NOMO-1 treated with dmso at 0.1 percent for 144 hours (cell line): Measurements from ENCODE around the gene PRIMPOL.
"Not testable (repeated sequence)": the region's sequence is repeated elsewhere in the genome, so short reads cannot be mapped to it uniquely, and the experiment has no call there.

ENCODE experiments used
- DNase-seq: peaks from one replicate; lab custom pipeline; 2025; ENCODE audit not compliant: unreplicated experiment; lab: John Stamatoyannopoulos, UW

PRIMPOL gene

DNA sequence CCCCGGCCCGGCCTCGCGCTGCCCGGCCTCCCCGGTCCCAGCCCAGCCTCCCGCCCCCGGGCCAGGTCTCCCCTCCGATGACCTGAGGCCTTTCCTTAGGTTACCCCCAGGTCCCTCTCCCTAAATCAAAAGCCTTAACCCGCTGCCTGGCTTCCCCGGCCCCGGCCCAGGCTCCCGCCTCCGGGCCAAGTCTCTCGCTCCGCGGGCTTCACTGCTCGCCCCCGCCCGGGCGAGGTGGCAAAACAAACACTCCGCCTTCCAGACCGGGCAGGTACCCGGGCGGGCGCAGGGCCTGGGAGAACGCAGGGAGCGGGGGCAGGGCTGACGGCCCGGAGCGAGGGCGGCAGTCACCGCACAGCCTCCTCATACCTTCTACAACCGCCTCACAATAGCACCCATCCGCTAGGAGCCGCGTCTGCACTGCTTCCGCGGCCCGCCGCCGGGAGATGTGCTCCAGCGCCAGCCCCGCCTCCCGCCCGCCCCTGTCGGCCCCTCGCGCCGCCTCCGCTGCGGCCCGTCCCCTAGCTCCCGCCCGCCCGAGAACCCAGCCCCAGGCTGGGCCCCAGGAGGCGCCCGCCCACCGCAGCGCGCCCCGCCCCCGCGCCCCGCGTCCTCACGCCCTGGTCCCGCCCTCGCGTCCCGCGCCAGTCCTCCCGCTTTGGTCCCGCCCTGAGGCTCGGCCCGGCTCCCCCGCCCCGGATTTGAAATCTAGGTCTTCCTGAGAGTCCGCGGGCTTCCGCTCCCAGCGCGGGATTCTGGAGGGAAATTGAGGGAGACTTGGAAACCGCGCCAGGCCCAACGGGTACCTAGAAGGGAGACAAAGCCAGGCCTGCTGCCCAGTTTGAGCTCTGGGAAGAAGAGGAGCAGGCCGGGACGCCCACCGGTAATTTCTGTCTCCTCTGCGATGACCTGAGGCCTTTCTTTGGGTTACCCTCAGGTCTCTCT, at the start of gene PRIMPOL, which contains the start of gene CASP3:
Gene PRIMPOL (plus strand): TSS at position 713 of the 945 bp plus-strand sequence. CDS start 7,403 bp downstream, outside the sequence.
Gene CASP3 (minus strand): TSS at position 422 of the 945 bp plus-strand sequence. CDS start 10,994 bp downstream, outside the sequence.
- peak; percentile 97 for DNase-seq

- not testable (repeated sequence) for DNase-seq
Measured at GRCh38 chr4:184600982-184601381, 48.6 kb upstream of the PRIMPOL start.

DNA sequence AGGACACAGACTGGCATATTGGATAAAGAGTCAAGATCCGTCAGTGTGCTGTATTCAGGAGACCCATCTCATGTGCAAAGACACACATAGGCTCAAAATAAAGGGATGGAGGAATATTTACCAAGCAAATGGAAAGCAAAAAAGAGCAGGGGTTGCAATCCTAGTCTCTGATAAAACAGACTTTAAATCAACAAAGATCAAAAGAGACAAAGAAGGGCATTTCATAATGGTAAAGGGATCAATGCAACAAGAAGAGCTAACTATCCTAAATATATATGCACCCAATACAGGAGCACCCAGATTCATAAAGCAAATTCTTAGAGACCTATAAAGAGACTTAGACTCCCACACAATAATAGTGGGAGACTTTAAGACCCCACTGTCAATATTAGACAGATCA, 46.7 kb upstream of the PRIMPOL start:
- not testable (repeated sequence) for DNase-seq

DNA sequence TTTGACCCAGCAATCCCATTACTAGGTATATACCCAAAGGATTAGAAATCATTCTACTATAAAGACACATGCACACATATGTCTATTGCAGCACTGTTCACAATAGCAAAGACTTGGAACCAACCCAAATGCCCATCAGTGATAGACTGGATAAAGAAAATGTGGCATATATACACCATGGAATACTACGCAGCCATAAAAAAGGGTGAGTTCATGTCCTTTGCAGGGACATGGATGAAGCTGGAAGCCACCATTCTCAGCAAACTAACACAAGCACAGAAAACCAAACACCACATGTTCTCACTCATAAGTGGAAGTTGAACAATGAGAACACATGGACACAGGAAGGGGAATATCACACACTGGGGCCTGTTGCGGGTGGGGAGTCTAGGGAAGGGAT, 42.1 kb upstream of the PRIMPOL start:
- not testable (repeated sequence) for DNase-seq

DNA sequence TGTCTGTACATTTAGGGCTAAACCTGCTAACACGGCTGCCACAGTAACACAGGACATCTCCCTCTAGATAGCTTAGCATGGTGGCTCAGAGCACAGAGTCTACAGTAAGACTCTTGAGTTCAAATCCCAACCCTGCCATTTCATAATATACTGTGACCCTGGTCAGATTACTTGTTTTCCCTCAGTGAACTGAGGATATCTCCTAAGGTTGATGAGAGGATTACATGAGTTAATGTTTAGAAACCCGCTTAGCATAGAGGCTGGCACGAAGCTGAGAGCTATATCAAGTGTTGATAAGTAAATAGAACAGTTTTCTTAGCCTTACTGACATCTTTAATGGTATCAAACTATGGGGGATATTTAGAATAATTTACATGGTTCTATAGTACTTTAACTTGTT, 37.5 kb upstream of the PRIMPOL start:
- DNase-seq = no peak

- DNase-seq = peak; percentile 10
Measured at GRCh38 chr4:184613405-184613804, 36.1 kb upstream of the PRIMPOL start.

DNA sequence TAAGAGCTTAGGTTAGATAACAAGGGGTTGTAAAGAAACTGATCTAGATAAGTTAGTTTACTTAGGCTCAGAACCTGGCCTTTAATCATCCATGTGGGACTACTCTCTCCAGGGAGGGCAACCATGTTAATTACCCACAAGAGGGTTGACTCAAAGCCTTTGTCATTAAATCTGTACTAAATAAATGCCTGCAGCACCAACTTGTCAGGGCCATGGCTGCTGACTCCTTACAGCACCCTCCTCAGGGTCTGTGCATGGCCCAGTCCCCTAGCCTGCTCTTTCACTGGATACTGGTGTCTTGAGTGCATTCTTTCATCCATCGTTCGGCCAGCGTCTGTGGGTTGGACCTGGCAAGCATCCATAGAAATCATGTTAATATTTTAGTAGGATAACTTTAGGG, 35.0 kb upstream of the PRIMPOL start:
- DNase-seq = no peak

GRCh38 chr4:184616168-184616567, 33.4 kb upstream of the PRIMPOL start:
- not testable (repeated sequence) for DNase-seq

DNA sequence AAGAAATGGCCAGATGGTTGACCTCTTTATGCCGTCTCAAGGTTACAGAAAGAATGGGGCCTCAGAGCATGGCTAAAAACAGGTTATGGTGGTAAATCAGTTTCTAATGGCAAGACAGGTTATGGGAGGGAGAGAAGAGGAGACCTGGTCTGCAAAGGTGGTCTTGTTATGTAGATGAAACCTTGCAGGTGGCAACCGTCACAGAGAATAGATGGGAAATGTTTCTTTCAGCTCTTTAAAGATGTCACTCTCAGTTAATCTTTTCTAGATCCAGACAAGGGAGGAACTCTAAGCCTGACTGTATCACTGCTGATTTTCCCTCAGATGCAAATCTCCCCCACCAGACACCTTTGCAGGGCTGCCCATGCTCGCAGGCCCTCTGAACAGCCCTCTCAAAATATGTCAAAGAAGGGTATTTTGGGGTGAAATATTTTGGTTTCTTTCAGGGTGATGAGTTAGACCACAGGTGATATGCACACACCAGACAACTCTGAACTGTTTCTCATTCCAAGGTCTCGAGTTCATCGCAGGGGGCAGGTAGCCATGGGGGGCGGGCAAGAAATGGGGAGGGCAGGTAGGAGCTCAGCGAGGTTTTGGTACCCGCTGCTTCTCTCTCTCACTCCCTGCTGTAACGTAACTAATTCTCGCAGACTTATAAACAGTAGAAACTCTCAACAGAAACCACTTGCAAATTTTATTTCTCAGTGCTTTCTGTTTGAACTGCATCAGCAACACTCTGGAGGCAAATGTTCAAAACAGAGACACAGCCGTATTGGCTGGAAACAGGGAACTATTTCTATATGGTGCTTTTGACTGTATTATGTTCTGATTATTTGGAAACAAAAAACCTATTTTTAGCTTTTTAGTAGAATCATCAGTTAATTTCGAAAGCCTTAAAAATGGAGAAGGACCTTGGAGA, 32.6 kb upstream of the PRIMPOL start:
- peak; percentile 2 for DNase-seq

DNA sequence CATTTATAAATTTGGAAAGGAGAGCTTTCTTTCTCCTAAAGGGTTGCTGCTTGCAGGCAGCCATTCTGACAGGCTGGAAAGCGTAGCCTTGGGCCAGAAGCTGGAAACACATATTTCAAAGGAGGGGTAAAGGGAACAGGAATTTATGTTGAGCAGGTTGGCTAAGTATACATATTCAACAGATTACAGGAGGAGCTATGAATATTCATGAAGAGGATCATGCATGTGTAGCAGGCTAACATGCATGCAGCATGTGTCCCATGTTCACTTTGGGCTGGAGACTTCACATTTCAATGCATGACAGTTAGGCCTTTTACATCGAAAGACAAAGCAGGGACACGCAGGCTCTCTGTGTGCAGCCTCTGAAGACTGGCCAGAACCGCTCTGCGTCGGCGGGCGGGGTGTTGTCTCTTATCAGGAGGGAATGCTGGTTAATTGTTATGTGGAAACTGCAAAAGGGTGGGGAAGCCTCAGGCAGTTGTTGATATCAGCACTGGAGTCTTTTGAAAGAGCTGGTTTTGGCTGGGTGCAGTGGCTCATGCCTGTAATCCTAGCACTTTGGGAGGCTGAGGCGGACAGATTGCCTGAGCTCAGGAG, 31.8 kb upstream of the PRIMPOL start:
- DNase-seq = no peak

- DNase-seq = peak; percentile 12
Measured at GRCh38 chr4:184620212-184620867, 29.2 kb upstream of the PRIMPOL start.

DNA sequence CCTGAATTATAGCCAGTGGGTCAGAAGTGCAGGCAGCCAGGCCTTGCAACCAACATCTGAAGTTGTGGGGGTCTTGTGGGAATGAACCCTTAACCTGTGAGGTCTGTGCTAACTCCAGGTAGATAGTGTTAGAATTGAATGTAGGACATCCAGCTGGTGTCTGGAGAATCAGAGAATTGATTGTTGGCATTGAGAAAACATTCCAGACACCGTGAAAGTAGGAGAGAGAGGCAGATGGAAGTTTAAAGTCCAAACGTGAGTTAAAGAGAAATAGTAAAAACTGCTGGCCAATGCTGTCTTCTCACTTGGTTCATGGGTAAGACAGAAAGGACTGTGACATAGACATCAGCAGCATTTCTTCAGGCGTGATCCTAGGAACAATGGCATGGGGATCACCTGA, 28.0 kb upstream of the PRIMPOL start:
- no peak for DNase-seq

DNA sequence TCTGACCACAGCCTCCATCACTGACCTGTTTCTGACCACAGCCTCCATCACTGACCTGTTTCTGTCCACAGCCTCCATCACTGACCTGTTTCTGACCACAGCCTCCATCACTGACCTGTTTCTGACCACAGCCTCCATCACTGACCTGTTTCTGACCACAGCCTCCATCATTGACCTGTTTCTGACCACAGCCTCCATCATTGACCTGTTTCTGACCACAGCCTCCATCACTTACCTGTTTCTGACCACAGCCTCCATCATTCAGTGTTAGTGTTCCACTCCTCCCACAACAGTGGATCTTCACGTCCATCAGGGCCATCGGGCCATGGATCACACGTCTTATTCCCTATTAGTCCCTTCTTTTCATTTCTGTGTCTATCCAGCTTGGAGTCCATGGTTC, 25.0 kb upstream of the PRIMPOL start:
- DNase-seq = not testable (repeated sequence)

DNA sequence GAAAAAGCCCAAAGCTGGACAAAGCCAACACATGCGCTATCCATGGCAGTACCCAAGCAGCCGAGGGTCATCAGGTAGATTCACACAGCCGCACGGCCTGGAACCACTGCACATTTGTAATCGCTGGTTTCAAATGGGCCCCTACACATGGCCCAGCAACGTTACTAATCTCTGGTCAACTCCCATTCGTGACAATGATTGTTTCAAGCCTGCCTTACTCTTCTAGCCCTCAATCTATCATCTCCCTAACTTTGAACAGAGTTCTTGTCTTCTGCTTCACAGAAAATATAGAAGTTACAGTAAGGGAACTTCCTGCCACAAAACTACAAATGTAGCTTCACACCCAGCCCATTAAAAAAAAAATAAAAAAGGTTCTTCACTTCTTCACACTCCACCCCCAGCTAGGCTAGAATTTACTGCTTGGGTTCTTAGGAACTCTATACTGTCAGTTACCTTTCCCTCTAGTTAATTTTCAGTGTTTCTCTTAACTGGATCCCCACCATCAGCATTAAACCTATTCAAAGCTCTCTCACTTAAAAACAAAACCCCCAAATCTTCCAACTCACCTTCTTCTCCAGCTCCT, 24.5 kb upstream of the PRIMPOL start:
- no peak for DNase-seq

DNA sequence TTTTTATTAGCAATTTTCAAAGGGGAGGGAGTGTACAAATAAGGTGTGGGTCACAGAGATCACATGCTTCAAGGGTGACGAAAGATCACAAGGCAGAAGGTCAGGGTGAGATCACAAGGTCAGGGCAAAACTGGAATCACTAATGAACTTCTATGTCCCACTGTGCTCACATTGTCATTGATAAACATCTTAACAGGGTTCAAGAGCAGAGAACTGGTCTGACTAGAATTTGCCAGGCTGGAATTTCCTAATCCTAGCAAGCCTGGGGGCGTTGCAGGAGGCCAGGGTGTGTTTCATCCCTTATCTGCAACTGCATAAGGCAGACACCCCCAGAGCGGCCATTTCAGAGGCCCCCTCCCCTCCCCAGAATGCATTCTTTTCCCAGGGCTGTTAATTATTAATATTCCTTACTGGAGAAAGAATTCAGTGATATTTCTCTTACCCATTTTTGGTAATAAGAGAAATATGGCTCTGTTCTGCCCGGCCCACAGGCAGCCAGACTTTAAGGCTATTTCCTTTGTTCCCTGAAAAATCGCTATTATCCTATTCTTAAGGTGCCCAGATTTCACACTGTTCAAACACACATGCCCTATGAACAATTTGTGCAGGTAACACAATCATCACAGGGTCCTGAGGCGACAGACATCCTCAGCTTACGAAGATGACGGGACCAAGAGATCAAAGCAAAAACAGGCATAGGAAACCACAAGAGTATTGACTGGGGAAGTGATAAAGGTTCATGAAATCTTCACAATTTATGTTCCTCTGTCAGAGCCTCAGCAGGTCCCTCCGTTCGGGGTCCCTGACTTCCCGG, 23.5 kb upstream of the PRIMPOL start:
- DNase-seq = not testable (repeated sequence)

GRCh38 chr4:184628103-184628502, 21.4 kb upstream of the PRIMPOL start:
- DNase-seq = no peak

DNA sequence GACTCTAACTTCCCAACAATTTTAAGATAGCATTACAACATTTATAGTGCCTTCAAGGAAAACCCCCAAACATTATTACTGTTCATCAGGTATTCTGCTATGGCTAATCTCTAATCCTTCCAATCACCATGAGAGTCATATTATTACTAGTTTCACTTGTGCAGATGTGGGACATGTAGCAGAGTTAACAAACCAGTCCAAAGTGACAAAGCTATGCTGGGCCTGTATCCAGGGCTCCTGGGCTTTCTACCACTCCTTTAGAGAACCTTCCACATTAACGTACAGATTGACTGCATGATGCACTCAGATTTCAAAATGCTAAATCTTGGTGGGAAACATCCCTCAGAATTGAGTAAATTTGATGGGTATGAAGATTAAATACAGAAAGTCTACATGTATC, 16.7 kb upstream of the PRIMPOL start:
- DNase-seq = no peak

GRCh38 chr4:184635381-184635780, 14.2 kb upstream of the PRIMPOL start:
- DNase-seq = no peak

DNA sequence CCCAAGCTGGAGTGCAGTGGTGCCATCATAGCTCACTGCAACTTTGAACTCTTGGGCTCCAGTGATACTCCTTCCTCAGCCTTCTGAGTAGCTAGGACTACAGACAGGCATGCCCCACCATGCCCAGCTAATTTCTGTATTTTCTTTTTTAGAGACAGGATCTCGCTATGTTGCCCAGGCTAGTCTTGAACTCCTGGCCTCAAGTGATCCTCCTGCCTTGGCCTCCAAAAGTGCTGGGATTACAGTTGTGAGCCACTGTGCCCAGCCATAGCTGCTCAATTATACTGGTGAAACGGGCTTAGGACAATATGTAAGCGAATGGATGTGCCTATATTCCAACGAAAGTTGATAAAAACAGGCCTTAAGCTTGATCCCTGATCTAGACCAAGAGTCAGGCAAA, 13.4 kb upstream of the PRIMPOL start:
- no peak for DNase-seq
